HG03039 (cell line): ENCODE data around the gene KTN1.
A peak's percentile ranks its signal among the peaks of the same experiment; 100 is the strongest.

Source experiments
- ATAC-seq: cut with Tn5 transposase; IDR thresholded peaks from one replicate; pipeline ENCODE4 v1.9.1; 2021; ENCODE audit warnings: mild to moderate bottlenecking, moderate library complexity; ENCODE audit not compliant: unreplicated experiment

The KTN1 gene

DNA sequence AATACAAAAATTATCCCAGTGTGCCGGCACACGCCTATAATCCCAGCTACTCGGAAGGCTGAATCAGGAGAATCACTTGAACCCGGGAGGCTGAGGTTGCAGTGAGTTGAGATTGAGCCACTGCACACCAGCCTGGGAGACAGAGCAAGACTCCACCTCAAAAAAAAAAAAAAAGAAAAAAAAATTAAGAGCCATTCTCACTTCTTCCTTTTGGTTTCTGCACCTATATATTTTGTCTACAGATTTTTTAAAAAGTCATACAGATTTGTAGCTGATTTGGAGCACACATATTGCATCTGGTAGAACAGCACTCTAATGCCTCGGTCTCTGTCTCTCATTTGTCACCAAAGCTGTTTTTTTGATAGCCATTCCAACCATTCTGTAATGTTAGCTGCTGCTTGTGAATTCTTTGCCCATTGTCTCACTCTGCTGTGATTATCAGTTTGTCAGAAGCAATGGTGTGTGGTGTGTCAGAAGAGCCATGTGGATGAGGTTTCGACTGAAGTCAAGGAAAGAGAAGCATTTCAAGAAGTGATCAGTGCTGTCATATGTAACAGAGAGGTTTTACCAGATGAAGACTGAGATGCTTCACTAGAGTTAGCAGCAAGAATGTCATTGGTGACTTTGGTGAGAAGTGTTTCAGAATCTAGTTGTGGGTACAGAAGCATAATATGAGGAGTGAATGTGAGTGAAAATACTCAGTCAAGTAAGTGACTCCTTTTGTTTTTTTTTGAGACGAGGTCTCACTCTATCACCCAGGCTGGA is 8.7 kb upstream of the KTN1 start:
- ATAC-seq = no peak

DNA sequence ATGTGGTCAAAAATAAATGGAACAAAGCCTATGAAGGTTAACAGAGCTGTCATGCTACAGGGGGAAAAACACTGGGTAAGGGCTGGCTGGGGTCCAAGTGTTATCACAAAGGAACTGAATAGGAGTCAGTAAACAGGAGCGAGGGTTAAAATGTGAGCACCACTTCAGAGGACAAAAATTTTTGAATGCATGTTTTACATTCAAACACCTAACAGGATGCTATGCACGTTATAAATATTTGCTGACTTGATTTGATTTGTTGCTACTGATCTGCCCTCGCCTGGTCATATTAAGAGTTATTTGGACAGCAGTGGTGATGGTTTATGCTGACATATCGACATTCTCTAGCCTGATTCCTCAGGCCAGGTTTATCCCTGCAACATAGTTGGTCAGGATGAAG is 7.4 kb upstream of the KTN1 start:
- no peak for ATAC-seq

DNA sequence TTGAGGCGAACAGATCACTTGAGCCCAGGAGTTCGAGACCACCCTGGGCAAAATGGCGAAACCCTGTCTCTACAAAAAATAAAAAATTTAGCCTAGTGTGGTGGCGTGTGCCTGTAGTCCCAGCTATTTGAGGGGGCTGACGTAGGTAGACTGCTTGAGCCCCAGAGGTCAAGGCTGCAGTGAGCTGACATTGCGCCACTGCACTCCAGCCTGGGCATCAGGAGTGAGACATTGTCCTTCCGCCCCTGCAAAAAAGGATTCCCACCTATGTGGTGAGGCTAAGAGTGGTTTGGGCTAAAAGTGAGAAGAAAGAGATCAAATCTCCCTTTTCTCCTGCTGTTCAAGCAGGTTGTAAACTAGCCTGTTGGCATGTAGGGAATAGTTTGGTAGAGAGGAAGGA is 5.0 kb upstream of the KTN1 start:
- no peak for ATAC-seq

DNA sequence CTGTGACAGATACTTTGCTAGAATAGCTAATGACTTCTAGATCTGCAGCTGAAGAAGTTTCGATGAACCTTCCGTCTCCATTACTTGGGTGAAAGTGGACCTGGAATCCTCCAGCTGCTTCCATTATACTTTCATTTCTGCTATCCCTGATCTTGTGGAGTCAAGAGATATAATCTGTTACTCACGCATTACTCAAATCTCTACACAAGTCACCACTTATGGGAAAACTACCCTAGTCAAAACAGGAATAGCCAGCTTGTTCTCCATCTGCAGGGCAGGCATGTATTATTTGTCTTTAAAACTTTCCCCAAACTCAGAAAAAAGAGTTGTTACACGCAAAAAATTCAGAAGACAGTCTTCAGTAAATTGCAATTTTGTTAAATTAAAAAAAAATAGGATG is 2.8 kb upstream of the KTN1 start:
- ATAC-seq = no peak

DNA sequence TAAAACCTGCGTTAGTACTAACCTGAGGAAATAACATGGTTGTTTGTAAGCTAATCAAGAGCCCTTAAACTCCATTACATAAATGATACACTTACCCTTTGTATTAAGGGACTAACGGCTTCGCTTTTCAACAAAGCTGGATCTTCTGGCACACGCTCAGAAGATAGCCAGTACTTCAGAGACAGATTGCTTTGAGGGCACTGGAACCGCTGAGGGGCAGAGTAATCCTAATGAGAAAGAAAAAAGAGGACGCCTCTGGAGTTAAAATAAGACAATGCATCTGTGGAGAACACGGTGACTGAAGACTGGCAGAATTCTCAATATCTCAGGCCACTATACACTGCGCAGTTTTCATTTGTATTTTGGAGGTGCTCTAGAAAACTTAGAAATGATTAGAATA is 1.5 kb upstream of the KTN1 start:
- no peak for ATAC-seq

DNA sequence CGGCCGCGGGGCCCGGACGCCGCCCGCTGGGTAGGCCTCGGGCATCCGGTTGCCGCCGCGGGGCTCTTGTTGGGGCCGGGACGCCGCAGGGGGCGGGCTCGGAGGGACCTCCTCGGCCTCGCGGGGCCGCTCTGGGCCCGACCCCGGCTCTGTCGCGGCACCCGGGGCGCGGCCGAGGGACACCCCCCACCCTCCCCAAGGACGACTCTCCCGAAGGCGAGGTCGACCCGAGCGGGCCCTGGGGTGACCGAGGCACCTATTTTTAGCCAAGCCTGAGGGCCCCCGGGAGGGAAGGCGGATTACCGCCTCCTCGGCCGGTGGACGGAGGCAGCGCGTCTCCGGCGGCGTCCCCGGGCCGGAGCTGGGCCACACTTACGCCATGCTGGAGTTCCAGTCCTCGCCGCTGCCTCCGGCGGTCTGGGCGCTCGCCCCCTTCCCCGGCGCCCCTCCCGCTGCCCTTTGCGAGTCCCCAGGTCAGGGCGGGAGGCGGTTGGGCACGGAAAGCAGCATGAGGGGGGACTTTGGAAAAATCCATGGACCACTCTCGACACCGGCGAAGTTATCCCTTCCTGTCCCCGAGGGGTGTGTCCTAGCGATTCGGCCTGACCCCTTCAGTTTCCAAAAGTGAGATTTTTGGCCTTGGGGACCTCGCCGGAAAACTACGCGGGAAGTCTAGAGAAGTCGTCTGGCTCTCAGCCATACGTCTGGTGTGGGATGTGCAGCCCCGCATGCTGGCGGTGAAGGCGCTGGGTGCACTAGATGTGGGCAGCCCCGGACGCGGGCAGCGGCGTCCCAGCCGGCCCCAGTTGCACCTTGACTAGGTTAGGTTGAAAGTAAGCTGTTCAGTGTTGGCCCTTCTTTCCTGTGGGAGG is 699 bp downstream of the KTN1 start:
- ATAC-seq = peak; percentile 42

DNA sequence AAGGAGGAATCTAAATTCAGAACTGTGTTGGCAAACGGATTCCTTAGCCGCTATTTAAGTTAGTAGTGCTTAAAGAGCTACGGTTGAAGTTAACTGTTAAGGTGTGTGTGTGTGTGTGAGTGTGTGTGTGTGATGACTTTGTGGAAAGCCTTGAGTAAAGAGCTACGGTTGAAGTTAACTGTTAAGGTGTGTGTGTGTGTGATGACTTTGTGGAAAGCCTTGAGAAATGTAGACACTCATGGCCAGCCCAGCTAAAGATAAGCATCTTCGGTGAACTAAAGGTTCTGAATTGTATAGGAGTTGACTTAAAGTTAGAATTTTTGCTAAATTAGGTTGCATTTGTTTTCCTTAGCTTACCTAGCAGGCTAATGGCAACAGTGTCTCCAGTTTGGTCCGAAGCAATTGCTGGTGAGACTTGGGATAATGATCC is 1.4 kb downstream of the KTN1 start:
- no peak for ATAC-seq

DNA sequence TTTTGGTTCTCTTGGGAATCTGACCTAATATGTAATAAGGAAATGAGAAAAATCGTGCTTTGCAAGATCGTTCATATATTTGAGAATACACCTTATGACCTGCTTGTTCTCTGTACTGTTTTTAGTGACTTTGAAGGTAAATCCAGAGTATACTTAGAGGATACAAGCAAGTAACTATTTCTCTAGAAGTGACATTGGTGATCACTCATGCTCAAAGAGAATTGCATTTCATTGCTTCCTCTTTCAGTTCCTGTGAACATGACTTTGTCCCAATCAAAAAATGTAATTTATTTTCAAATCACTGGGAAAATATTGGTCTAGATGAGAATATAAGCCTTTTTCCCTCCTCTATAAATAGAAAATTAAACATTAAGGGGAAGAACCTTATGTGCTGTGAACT is 2.7 kb downstream of the KTN1 start:
- ATAC-seq = no peak

DNA sequence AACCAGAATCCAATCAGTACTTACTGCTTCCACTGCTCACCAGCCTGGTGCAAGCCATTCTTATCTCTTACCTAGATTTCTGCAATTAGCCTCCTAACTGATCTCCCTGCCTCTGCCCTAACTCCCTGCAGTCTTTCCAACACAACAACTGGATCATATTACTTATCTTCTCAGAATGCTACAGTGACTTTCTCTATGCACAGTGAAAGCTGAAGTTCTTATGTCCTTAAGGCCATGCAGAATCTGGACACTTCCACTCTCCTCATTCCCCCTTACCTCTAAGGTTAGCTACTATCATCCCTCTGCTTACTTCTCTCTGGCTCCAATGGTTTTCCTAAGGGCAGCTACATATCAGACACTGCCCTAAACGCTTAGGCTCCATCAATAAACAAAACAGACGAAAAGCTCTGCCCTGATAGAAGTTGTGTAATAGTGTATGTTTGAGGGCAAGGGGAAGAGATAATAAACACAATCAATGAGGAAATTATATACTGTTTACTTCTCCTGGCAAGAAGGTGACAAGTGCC is 4.0 kb downstream of the KTN1 start:
- no peak for ATAC-seq

DNA sequence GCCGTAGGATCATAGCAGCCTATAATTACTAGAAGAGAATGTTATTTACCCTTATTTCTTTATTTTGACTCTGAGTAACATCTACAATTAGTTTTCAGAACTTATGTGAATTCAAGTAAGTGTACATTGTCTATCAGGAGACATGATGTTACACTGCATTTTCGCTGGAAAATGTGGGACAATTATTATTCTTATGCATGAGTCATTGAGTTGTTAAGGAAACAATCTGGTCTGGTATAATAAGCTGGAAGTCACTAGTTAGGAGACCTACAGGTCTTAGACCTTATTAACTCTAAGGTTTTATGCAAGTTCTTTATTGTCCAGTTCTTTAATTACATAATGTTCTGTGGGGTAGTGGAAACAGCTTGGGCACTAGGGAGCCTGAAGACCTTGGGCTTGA is 5.8 kb downstream of the KTN1 start:
- no peak for ATAC-seq

DNA sequence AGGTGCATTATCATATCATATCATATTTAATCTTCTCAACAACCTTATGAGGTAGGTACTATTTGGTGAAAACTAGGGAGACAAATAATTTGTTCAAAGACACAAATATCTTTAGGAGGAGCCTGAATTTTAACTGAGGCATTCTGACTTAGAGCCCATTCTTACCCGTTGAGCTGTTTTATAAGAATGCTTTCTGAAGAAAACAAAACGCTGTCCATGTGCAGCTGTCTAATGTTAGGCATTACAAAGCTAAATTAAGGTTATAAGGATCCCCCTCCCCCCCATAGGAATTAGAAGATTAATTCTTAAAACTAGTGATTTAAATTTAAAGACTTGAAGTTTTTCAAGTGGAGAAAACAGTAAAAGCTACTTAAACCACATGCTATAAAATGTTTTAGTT is 6.4 kb downstream of the KTN1 start:
- ATAC-seq = no peak

DNA sequence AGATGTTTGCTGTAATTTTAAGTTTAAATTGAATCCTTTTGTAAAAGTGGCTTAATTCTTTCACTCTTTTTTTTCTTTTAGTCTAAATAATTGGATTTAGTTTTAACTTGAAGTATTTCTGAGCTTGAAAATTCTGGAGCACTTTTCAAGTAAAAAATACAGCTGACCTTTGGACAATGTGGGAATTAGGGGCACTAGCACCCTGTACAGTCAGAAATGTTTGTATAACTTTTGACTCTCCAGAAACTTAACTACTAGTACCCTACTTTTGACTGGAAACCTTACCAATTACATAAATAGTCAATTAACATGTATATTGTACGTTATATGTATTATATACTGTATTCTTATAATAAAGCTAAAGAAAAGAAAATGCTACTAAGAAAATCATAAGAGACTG is 7.8 kb downstream of the KTN1 start:
- no peak for ATAC-seq

DNA sequence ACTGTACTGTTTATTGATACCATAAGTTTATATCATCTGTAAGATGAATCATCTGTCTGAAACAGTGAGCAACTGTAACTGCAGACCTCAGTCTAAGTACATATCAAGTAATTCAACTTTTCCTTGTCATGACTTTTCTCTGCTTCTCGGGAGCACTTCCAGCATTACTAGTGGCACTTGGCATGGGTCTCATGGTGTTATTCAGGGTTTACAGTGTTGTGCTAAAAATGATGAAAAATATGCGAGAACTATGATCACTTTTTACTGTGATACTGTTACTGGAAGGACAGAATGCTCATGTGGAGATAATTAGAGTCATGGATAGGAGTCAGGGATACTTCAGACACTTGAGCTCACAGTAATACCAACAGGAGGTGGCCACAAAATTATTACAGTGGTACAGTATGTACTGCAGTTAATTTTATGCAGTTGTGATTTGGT is 8.3 kb downstream of the KTN1 start:
- no peak for ATAC-seq

DNA sequence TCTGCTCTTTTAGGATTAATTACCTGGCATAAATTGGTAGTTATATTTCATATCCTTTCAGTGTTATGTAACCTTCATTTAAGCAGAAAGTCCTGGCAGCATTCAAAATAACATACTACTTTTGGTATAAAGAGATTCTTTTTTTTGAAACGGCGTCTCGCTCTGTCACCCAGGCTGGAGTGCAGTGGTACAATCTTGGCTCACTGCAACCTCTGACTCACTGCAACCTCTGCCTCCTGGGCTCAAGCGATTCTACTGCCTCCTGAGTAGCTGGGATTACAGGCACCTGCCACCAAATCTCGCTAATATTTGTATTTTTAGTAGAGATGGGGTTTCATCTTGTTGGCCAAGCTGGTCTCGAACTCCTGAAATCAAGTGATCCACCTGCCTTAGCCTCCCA is 9.2 kb downstream of the KTN1 start:
- no peak for ATAC-seq

DNA sequence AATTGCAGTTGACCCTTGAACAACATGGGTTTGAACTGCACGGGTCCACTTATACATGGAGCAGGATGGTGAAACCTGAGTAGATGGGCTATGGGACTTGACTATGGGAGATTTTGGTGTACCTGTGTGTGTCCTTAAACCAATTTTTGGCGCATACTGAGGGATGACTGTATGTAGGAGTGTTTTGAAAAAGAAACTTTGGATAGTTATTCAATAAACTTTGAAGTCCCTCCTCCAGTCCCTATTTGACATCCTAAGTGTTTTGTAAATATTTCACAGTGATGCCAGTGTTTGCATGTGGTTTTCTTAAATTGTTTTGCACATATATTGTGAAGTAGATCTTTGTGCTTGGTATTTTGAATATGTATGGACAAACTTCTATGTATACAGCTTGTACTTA is 12.4 kb downstream of the KTN1 start:
- no peak for ATAC-seq

DNA sequence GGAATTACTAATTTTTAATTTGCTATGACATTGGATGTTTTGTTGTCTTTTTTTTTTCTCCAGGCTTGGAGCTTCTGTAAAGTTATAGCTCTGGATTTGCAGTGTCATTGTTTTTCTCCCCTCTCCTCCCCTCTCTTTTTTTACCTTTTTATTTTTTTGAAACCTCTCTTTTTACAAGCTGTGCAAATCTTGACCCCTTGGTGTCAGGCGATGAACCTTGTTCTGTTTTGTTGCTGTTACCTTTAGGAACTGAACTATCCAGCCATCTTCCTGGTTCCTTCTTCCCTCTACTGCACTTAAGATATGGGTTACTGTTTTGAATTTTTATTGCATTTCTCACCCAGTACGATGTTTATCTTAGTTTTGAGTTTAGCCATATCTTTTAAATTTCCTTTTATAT is 13.7 kb downstream of the KTN1 start:
- ATAC-seq = no peak

DNA sequence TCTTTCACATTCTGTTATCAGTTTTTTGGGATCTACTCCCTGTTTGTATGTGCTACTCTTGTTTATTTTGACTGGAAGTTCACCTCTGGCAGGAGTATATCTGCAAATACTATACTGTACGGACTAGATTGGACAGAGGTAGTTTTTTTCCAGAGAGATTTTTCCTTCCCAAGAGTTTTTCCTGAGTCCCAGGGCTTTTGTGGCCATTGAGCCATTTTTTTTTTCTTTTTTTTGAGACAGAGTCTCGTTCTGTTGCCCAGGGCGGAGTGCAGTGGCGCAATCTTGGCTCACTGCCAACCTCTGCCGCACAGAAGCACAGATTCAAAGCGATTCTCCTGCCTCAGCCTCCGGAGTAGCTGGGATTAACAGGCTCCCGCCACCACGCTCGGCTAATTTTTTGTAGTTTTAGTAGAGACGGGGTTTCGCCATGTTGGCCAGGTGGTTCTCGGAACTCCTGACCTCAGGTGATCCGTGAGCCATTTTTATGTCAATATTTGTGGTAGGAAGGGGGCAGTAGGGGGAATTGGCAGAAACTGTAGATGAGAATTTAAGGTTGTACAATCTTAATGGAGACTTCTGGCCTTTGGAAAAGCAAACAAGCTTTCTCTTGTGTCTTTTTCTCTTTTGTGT is 19.4 kb downstream of the KTN1 start:
- no peak for ATAC-seq

DNA sequence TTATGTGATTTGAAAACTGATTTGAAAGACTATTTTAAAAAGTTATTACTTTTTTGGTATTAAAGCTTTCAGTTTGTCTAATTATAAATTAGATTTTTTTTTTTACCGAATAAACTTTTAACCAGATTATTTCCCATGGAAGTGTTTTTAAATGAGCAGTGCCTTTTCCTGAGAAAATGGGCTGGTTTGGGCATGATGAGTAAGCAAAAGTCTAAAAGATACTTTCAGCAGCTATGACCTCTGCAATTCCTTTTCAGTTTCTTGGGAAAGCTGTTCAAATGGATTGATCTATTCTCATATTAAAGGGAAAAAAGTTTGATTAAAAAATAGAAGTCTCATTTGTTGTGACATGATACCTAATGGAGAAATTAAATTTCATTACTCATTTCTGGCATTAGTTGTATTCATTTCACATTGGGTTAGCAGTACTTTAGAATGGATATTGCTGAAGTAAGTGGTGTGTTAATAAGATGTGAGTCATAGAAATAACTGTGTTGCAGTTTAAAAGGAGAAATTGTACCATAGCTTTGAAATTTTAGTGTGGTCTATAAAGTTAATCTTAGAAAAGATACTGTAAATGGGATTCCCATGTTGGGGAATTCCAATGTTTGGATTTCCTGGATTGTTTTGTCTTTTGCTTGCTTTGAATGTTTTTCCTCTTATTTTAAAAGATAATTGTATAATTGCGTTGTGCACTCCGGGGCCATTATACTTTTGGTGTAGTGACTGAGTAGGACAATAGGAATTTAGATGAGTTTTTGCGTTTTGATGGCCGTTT is 21.0 kb downstream of the KTN1 start:
- no peak for ATAC-seq

DNA sequence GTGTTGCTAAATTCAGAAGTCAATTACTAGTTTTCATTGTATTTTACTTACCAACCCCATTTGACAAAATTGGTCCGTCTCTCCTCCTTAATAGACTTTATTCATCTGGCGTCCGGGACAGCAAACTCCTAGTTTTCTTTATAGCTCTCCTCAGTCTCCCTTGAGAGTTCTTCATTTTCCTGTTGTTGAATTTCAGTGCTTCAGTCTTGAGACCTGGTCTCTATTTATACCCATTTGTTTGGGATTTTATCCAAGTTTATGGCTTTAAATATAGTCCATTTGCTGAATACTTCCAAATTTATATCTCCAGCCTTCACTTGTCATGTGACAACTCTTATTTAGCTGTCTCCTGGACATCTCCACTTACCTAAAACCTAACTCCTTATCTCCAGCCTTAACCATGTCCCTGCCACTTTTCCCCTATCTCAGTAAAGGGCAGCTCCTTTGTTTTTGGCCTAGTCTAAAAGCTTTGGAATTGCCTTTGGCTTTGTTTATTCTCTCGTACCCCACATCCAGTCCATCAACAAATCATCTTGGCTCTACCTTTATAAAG is 23.5 kb downstream of the KTN1 start:
- ATAC-seq = no peak

DNA sequence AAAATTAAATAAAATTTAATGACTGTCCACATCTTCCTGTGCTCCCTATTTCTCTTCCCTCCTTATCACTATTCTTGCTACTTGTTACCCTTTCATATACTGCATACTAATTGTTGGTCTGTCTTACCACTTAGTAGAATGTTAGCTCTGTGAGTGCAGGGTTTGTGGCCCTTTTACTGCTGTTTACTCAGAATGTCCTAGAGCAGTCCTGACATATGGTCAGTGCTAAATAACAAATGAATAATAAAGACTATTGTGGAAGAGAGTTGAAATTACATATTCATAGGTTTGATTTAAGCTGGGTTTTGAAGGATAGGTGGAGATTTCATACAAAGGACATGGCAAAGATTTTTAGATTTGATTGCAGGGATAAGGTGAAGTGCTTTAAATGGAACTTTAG is 24.5 kb downstream of the KTN1 start:
- no peak for ATAC-seq
